Tibial artery (tissue), 4 donors: ENCODE data around the gene CYTIP.

ENCODE experiments used
- DNase-seq, 2 donors: peaks; one replicate each; pipeline ENCODE4 v3.0.0-alpha.2; 2019
- H3K27ac ChIP-seq, 2 donors: fragments of 200-600 bp; sonication (generic) in 1 of 2; 1 replicate in 1 of 2; 2 replicates in 1 of 2; pipeline ENCODE4 v1.5.1; 2018 to 2019; ENCODE audit warnings: mild to moderate bottlenecking in 1 of 2
- H3K27me3 ChIP-seq, 2 donors: fragments of 200-600 bp; sonication (generic) in 1 of 2; one replicate each; pipeline versions ENCODE4 v1.5.1 to v1.6.0; 2016 to 2019
- H3K36me3 ChIP-seq, 3 donors: fragments of 200-600 bp; sonication (generic) in 2 of 3; one replicate each; pipeline ENCODE4 v1.5.1; 2016 to 2019; ENCODE audit warnings: mild to moderate bottlenecking in 2 of 3
- H3K4me1 ChIP-seq, 4 donors: fragments of 200-600 bp; sonication (generic) in 2 of 4; 1 replicate in 3 of 4; 2 replicates in 1 of 4; pipeline ENCODE4 v1.5.1; 2016 to 2019
- H3K4me3 ChIP-seq, 2 donors: fragments of 200-600 bp; sonication (generic) in 1 of 2; 1 replicate in 1 of 2; 2 replicates in 1 of 2; pipeline ENCODE4 v1.5.1; 2018 to 2019; ENCODE audit warnings: mild to moderate bottlenecking in 2 of 2
- H3K9me3 ChIP-seq, 3 donors: fragments of 200-600 bp; sonication (generic) in 1 of 3; one replicate each; pipeline ENCODE4 v1.5.1; 2016 to 2019
- CTCF ChIP-seq, 2 experiments: fragments of 200-600 bp in 1 of 2; fragments of 450-650 bp in 1 of 2; IDR thresholded peaks; one replicate each; pipeline ENCODE4 v1.5.1; 2017 to 2019; ENCODE audit warnings: antibody characterized with exemption in 2 of 2, mild to moderate bottlenecking in 1 of 2, moderate library complexity in 1 of 2
- intact Hi-C: fragments of 100-400 bp; cut with DNase I; formaldehyde crosslinking; loops from one replicate; pipeline ENCODE4 v1.15.0; 2023; ENCODE audit warnings: low total_unique reads

CYTIP gene

GRCh38 chr2:157476953-157477709 is 33.2 kb upstream of the CYTIP start:
- TF ChIP-seq CTCF (IDR thresholded peaks at IDR 0.05), result no peak
- intact Hi-C loops, result no loop called here
- Histone ChIP-seq H3K4me1 (peaks cover 0 to 21% (median 1%) of the 10 kb centered on the region in 4 donors), H3K4me3 (no peak overlapping the region), H3K27ac (no peak overlapping the region), H3K36me3 (no peaks in the 10 kb centered on the region), H3K9me3 (no peaks in the 10 kb centered on the region), H3K27me3 (no peaks in the 10 kb centered on the region)
- no peak for DNase-seq

GRCh38 chr2:157475722-157476390 is 32.0 kb upstream of the CYTIP start:
- Histone ChIP-seq H3K4me3 (no peak overlapping the region), H3K9me3 (no peaks in the 10 kb centered on the region), H3K27ac (no peak overlapping the region), H3K27me3 (no peaks in the 10 kb centered on the region), H3K36me3 (no peaks in the 10 kb centered on the region), H3K4me1 (peaks cover 0 to 14% (median under 1%) of the 10 kb centered on the region in 4 donors)
- DNase-seq, result no peak
- TF ChIP-seq CTCF (IDR thresholded peaks at IDR 0.05), result no peak
- intact Hi-C loops, result no loop called here

GRCh38 chr2:157473581-157473980 is 29.7 kb upstream of the CYTIP start:
- intact Hi-C loops, result no loop called here
- TF ChIP-seq CTCF (IDR thresholded peaks at IDR 0.05), result no peak
- Histone ChIP-seq H3K27me3 (no peaks in the 10 kb centered on the region), H3K9me3 (no peaks in the 10 kb centered on the region), H3K36me3 (no peaks in the 10 kb centered on the region), H3K4me1 (no peaks in the 10 kb centered on the region), H3K4me3 (no peak overlapping the region), H3K27ac (no peak overlapping the region)
- DNase-seq, result no peak

GRCh38 chr2:157471078-157471477 is 27.2 kb upstream of the CYTIP start:
- no peak overlapping the region for H3K4me3 ChIP-seq
- no peak for DNase-seq
- H3K36me3 ChIP-seq, result no peaks in the 10 kb centered on the region
- no peaks in the 10 kb centered on the region for H3K4me1 ChIP-seq
- no peaks in the 10 kb centered on the region for H3K27me3 ChIP-seq
- H3K9me3 ChIP-seq, result no peaks in the 10 kb centered on the region
- no peak for TF ChIP-seq CTCF (IDR thresholded peaks at IDR 0.05)
- intact Hi-C loops, result no loop called here
- H3K27ac ChIP-seq, result no peak overlapping the region

GRCh38 chr2:157470321-157470720 is 26.4 kb upstream of the CYTIP start:
- Histone ChIP-seq H3K4me1 (no peaks in the 10 kb centered on the region), H3K36me3 (no peaks in the 10 kb centered on the region), H3K27ac (no peak overlapping the region), H3K4me3 (no peak overlapping the region), H3K27me3 (no peaks in the 10 kb centered on the region), H3K9me3 (no peaks in the 10 kb centered on the region)
- intact Hi-C loops, result no loop called here
- DNase-seq, result no peak
- TF ChIP-seq CTCF (IDR thresholded peaks at IDR 0.05), result no peak
